Left hindlimb (tissue), 1 donor: ENCODE results near the gene KRT2.

Source experiments
- DNase-seq: peaks from one replicate; pipeline ENCODE4 v3.0.0-alpha.2; 2018

KRT2 gene

GRCh38 chr12:52613384-52614030, 38.5 kb downstream of the KRT2 start:
- no peak for DNase-seq

GRCh38 chr12:52612431-52613383, 39.3 kb downstream of the KRT2 start:
- no peak for DNase-seq

GRCh38 chr12:52611080-52611468, 40.9 kb downstream of the KRT2 start:
- no peak for DNase-seq

- no peak for DNase-seq
Observed at GRCh38 chr12:52608826-52609630, 43.0 kb downstream of the KRT2 start.

GRCh38 chr12:52608161-52608560, 43.9 kb downstream of the KRT2 start:
- DNase-seq: no peak

- no peak for DNase-seq
Observed at GRCh38 chr12:52607314-52607713, 44.7 kb downstream of the KRT2 start.

GRCh38 chr12:52606581-52607218, 45.3 kb downstream of the KRT2 start:
- DNase-seq: no peak

GRCh38 chr12:52606096-52606495, 45.9 kb downstream of the KRT2 start:
- no peak for DNase-seq

- DNase-seq: no peak
Observed at GRCh38 chr12:52605542-52605941, 46.5 kb downstream of the KRT2 start.

GRCh38 chr12:52604859-52605258, 47.2 kb downstream of the KRT2 start:
- no peak for DNase-seq

GRCh38 chr12:52603314-52603713, 48.7 kb downstream of the KRT2 start:
- DNase-seq: no peak

GRCh38 chr12:52602552-52602951, 49.5 kb downstream of the KRT2 start:
- no peak for DNase-seq

- DNase-seq: no peak
Observed at GRCh38 chr12:52601671-52602070, 50.3 kb downstream of the KRT2 start.

- DNase-seq: no peak
Observed at GRCh38 chr12:52600941-52601481, 51.0 kb downstream of the KRT2 start, which contains the start of gene KRT72. Gene KRT72, minus strand, starts transcription at chr12:52601463. Its CDS starts 11 bp downstream, at chr12:52601452.

GRCh38 chr12:52600475-52600874, 51.5 kb downstream of the KRT2 start:
- DNase-seq: no peak

GRCh38 chr12:52600071-52600470, 51.9 kb downstream of the KRT2 start:
- DNase-seq: no peak

GRCh38 chr12:52598966-52599365, 53.0 kb downstream of the KRT2 start:
- DNase-seq: no peak
